ENCODE measurements around the gene PDE4D.

- TF ChIP-seq POLR2A (IDR thresholded peaks at IDR 0.05; ENCODE audit: low read depth, low read length) (no peak), CTCF (IDR thresholded peaks at IDR 0.05; ENCODE audit: extremely low read depth in 1 of 2, insufficient read depth in 1 of 2, low read depth in 1 of 2, low read length in 2 of 2) (no peak), MYC (IDR thresholded peaks at IDR 0.05; ENCODE audit: low read depth, low read length) (no peak), MAX (IDR thresholded peaks at IDR 0.05; ENCODE audit: insufficient read depth, insufficient read length) (no peak)
These were observed 349.0 kb downstream of the PDE4D start for GRCh38 chr5:59544573-59544972.

All from endothelial cell of umbilical vein (primary cell).